Activated CD4-positive, alpha-beta memory T cell treated with anti-CD3 and anti-CD28 coated beads for 36 hours (primary cell): ENCODE measurements around the gene RAD51D. TPM values are rescaled to one million over a fixed set of nuclear protein-coding genes. Genes with fewer than 3 reads are reported as not detected.
"Not testable (repeated sequence)": the region's sequence is repeated elsewhere in the genome, so short reads cannot be mapped to it uniquely, and the experiment has no call there.

ENCODE experiments used
- CTCF ChIA-PET: fragments of 350-600 bp; sonication (Branson Sonifier 250); formaldehyde crosslinking; loops from one replicate; lab custom pipeline; 2021; ENCODE audit warnings: antibody characterized with exemption, inconsistent platforms; lab: Charles Lee
- POLR2A ChIA-PET: fragments of 350-600 bp; sonication (Branson Sonifier 250); formaldehyde crosslinking; loops from one replicate; lab custom pipeline; 2021; ENCODE audit warnings: antibody characterized with exemption; lab: Charles Lee
- DNase-seq: peaks from one replicate; pipeline ENCODE4 v3.0.0-alpha.2; 2020
- H3K27ac Mint-ChIP-seq: one replicate; pipeline ENCODE4 v1.8.0; 2021; ENCODE audit warnings: mixed read lengths
- H3K27me3 Mint-ChIP-seq: one replicate; pipeline ENCODE4 v1.8.0; 2021; ENCODE audit warnings: mixed read lengths
- H3K36me3 Mint-ChIP-seq: one replicate; pipeline ENCODE4 v1.8.0; 2021; ENCODE audit warnings: mixed read lengths
- H3K4me1 Mint-ChIP-seq: one replicate; pipeline ENCODE4 v1.8.0; 2021; ENCODE audit warnings: low read depth, mixed read lengths
- H3K4me3 Mint-ChIP-seq: one replicate; pipeline ENCODE4 v1.8.0; 2021; ENCODE audit warnings: mild to moderate bottlenecking, mixed read lengths
- H3K9me3 Mint-ChIP-seq: one replicate; pipeline ENCODE4 v1.8.0; 2021; ENCODE audit warnings: mixed read lengths
- intact Hi-C: fragments of 100-400 bp; cut with micrococcal nuclease; formaldehyde crosslinking; loops from one replicate; pipeline ENCODE4 v1.15.1; 2023
- total RNA-seq, 2 experiments: library from RNA; stranded (reverse); gene quantifications; one replicate each; pipeline ENCODE4 v1.2.3, GENCODE V29; 2021

RAD51D gene
- total RNA-seq, 2 experiments from 2014 or later: 29.7 to 36.7 TPM

DNA sequence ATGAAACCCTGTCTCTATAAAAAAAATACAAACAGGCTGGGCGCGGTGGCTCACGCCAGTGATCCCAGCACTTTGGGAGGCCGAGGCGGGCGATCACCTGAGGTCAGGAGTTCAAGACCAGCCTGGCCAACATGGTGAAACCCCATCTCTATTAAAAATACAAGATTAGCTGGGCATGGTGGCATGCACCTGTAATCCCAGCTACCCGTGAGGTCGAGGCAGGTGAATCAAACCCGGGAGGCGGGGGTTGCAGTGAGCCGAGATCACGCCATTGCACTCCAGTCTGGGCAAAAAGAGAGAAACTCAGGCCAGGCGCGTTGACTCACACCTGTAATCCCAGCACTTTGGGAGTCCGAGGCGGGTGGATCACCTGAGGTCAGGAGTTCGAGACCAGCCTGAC lies 8.9 kb downstream of the RAD51D start:
- H3K4me3 Mint-ChIP-seq, intact Hi-C loops, DNase-seq, POLR2A ChIA-PET, H3K9me3 Mint-ChIP-seq, H3K27me3 Mint-ChIP-seq, H3K27ac Mint-ChIP-seq: not testable (repeated sequence)
- CTCF ChIA-PET: interaction anchor here (1.0 kb wide), 1 partner anchor 9 kb away, joined by 4 read pairs; the partner anchor contains the start of gene RAD51D
- H3K36me3 Mint-ChIP-seq: peaks cover 22% of the 10 kb centered on the region
- peaks cover 14% of the 10 kb centered on the region for H3K4me1 Mint-ChIP-seq

GRCh38 chr17:35104844-35105450 lies 14.7 kb downstream of the RAD51D start:
- no peak for DNase-seq
- intact Hi-C loops: no loop called here
- Mint-ChIP-seq H3K4me3 (no peak overlapping the region), H3K36me3 (peaks cover 53% of the 10 kb centered on the region), H3K27ac (no peak overlapping the region), H3K27me3 (no peaks in the 10 kb centered on the region), H3K4me1 (peaks cover 8% of the 10 kb centered on the region), H3K9me3 (no peaks in the 10 kb centered on the region)
- ChIA-PET POLR2A (no interaction called here), CTCF (interaction anchor here (0.8 to 1.1 kb wide), 2 partner anchors 14 to 15 kb away, joined by 3 read pairs; partner anchors contain the start of gene RAD51D)

- H3K27me3 Mint-ChIP-seq: no peaks in the 10 kb centered on the region
- CTCF ChIA-PET: interaction anchor here (1.3 to 2.2 kb wide), 2 partner anchors 14 to 15 kb away, joined by 4 to 5 read pairs; no protein-coding TSS in a partner anchor
- no peaks in the 10 kb centered on the region for H3K9me3 Mint-ChIP-seq
- DNase-seq: no peak
- peaks cover 9% of the 10 kb centered on the region for H3K4me1 Mint-ChIP-seq
- H3K36me3 Mint-ChIP-seq: peaks cover 58% of the 10 kb centered on the region
- H3K4me3 Mint-ChIP-seq: no peak overlapping the region
- intact Hi-C loops: no loop called here
- no peak overlapping the region for H3K27ac Mint-ChIP-seq
- POLR2A ChIA-PET: no interaction called here
These were observed 16.4 kb downstream of the RAD51D start for GRCh38 chr17:35103271-35103670.

- Mint-ChIP-seq H3K4me1 (peaks cover 11% of the 10 kb centered on the region), H3K9me3 (no peaks in the 10 kb centered on the region), H3K27ac (peak overlapping the region; percentile 28), H3K4me3 (no peak overlapping the region), H3K36me3 (peaks cover 51% of the 10 kb centered on the region), H3K27me3 (no peaks in the 10 kb centered on the region)
- intact Hi-C loops: no loop called here
- ChIA-PET POLR2A (interaction anchor here (0.5 kb wide), 1 partner anchor 272 kb away, joined by 3 read pairs; no protein-coding TSS in a partner anchor), CTCF (no interaction called here)
- no peak for DNase-seq
These were observed 17.9 kb downstream of the RAD51D start for GRCh38 chr17:35101725-35102124.

DNA sequence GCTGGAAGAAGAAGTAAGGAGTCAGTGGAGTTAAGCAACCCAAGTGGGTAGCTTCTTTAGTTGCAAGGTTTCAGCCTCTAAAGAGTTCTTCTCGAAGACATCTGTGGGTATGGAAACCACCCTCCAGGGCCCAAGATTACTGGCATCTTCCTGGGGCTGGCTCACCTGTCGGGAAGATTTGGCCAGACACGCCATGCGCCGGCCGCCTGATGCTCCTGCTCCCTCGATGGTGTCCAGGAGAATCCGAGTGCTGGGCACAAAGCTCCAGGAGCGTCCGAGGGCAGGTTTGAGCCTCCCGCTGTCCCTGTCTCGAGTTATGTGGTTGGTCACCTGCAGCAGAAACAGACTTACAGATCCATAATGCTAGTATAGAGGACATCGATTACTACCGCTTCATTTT lies 18.6 kb downstream of the RAD51D start:
- peaks cover 44% of the 10 kb centered on the region for H3K36me3 Mint-ChIP-seq
- no peaks in the 10 kb centered on the region for H3K27me3 Mint-ChIP-seq
- H3K27ac Mint-ChIP-seq: no peak overlapping the region
- peaks cover 11% of the 10 kb centered on the region for H3K4me1 Mint-ChIP-seq
- H3K9me3 Mint-ChIP-seq: no peaks in the 10 kb centered on the region
- H3K4me3 Mint-ChIP-seq: no peak overlapping the region
- CTCF ChIA-PET: no interaction called here
- intact Hi-C loops: no loop called here
- POLR2A ChIA-PET: no interaction called here
- DNase-seq: no peak

DNA sequence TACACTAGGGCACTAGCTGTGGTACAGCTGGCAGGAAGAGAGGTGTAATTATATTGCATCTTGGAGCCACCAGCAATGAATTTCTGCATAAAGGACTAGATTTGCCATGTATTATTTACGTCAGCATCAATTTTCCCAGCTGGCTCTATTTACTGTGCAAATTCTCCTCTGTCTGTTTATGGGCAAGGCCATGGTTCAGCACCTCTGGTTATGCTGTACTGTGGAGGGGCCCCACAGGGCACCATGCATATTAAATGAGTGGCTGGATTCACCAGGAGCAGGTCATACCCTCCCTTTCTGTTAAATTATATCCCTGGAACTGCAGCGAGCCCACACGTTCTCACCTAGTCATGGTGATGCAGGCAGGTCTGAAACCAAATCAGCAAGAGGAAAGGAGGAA lies 19.8 kb downstream of the RAD51D start:
- intact Hi-C loops: no loop called here
- peak overlapping the region; percentile 47 for H3K27ac Mint-ChIP-seq

GRCh38 chr17:35097776-35098175 lies 21.9 kb downstream of the RAD51D start:
- no peak for DNase-seq
- Mint-ChIP-seq H3K9me3 (no peaks in the 10 kb centered on the region), H3K4me3 (no peak overlapping the region), H3K27me3 (no peaks in the 10 kb centered on the region), H3K4me1 (peaks cover 15% of the 10 kb centered on the region), H3K27ac (no peak overlapping the region), H3K36me3 (peaks cover 28% of the 10 kb centered on the region)
- POLR2A ChIA-PET: interaction anchor here (1.8 kb wide), 1 partner anchor 21 kb away, joined by 3 read pairs; no protein-coding TSS in a partner anchor
- intact Hi-C loops: no loop called here
- CTCF ChIA-PET: interaction anchor here (0.8 to 1.5 kb wide), 4 partner anchors 8 to 106 kb away, joined by 3 to 6 read pairs (median 4); partner anchors contain the start of gene RAD51D

More for the DNA sequence above, 19.8 kb downstream of the RAD51D start:
- Mint-ChIP-seq H3K27me3 (no peaks in the 10 kb centered on the region), H3K36me3 (peaks cover 33% of the 10 kb centered on the region), H3K9me3 (no peaks in the 10 kb centered on the region), H3K4me3 (no peak overlapping the region), H3K4me1 (peaks cover 13% of the 10 kb centered on the region)
- ChIA-PET POLR2A (no interaction called here), CTCF (no interaction called here)
- DNase-seq: no peak

- H3K4me3 Mint-ChIP-seq: no peak overlapping the region
- no peak for DNase-seq
- H3K4me1 Mint-ChIP-seq: peaks cover 15% of the 10 kb centered on the region
- no peaks in the 10 kb centered on the region for H3K27me3 Mint-ChIP-seq
- CTCF ChIA-PET: interaction anchor here (0.7 to 1.1 kb wide), 3 partner anchors 24 to 96 kb away, joined by 3 to 5 read pairs (median 4); no protein-coding TSS in a partner anchor
- H3K27ac Mint-ChIP-seq: no peak overlapping the region
- peaks cover 14% of the 10 kb centered on the region for H3K36me3 Mint-ChIP-seq
- POLR2A ChIA-PET: no interaction called here
- no peaks in the 10 kb centered on the region for H3K9me3 Mint-ChIP-seq
- intact Hi-C loops: no loop called here
These were observed 23.9 kb downstream of the RAD51D start for GRCh38 chr17:35095741-35096140.

DNA sequence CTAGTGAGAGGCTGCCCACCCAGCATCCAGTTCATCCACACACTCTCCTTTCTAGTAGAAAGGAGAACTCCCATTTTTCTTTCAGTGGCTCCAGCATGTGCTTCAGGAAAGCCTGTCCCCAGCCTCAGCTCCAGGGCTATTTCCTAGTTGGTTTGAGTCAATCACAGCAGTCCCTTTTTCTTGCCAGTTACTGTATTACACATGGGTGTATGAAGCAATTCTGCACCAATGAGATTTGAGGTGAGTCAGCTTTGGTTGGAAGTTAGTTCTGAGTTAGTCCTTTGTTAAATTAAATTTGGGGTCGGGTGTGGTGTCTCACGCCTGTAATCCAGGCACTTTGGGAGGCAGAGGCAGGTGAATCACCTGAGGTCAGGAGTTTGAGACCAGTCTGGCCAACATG lies 24.8 kb downstream of the RAD51D start:
- H3K4me1 Mint-ChIP-seq: peaks cover 13% of the 10 kb centered on the region
- CTCF ChIA-PET: interaction anchor here (0.9 to 2.7 kb wide), 2 partner anchors 25 to 653 kb away, joined by 3 to 10 read pairs; partner anchors contain the start of gene RAD51D
- no peak for DNase-seq
- H3K27ac Mint-ChIP-seq: no peak overlapping the region
- H3K27me3 Mint-ChIP-seq: no peaks in the 10 kb centered on the region
- no peaks in the 10 kb centered on the region for H3K9me3 Mint-ChIP-seq
- no peak overlapping the region for H3K4me3 Mint-ChIP-seq
- POLR2A ChIA-PET: no interaction called here
- peaks cover 5% of the 10 kb centered on the region for H3K36me3 Mint-ChIP-seq
- intact Hi-C loops: no loop called here

DNA sequence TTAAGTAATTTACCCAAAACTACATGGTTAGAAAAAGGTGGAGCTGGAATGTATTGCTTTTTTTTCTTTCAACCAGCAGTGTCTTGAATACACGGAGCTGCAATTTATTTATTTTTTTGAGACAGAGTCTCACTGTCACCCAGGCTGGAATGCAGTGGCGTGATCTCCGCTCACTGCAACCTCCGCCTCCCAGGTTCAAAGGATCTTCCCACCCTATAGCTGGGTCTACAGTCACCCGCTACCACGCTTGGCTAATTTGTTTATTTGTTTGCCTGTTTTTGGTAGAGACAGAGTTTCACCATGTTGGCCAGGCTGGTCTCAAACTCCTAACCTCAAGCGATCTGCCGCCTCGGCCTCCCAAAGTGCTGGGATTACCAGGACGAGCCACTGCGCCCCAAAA lies 29.0 kb downstream of the RAD51D start:
- intact Hi-C loops, H3K9me3 Mint-ChIP-seq, H3K36me3 Mint-ChIP-seq, H3K4me3 Mint-ChIP-seq, DNase-seq, H3K27me3 Mint-ChIP-seq: not testable (repeated sequence)
- POLR2A ChIA-PET: interaction anchor here (0.7 to 2.2 kb wide), 3 partner anchors 27 to 80 kb away, joined by 3 to 9 read pairs (median 3); partner anchors contain the start of gene RFFL
- Mint-ChIP-seq H3K4me1 (peaks cover 37% of the 10 kb centered on the region), H3K27ac (peak overlapping the region; percentile 49)
- CTCF ChIA-PET: interaction anchor here (1.3 to 3.7 kb wide), 10 partner anchors 12 to 549 kb away, joined by 3 to 43 read pairs (median 7); partner anchors contain the start of gene RAD51D

DNA sequence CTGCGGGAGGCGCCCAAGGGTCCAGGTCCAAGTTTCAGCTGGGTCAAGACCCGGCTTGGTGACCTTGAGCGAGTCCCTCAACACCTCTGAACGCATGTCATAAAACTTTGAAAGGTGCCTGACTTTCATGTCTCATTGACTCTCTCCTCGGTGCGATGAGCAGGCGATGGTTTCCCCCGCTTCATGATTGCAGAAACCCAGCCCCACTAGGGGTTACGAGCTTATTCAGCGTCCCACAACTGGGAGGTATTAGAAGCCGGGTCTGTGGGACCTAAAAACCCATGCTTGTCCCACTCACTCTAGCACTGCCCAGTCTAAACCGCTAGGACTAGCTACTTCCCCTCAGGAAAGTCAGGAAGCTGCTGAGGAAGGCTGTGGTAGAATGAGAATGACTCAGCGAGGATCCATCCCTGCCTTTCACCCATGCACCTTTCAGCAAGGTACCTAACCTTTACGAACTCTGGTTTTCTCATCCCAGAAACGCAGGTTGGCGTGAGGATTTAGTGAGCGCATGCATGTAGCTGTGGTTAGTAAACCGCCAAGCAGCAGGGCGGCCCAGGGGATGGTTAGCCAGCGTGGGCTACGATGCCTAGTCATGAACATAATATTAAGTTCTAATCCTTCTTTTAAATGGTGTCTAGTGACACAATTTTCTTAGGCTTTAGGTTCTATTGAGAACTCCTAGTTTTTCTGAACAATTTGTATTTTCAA lies 29.9 kb downstream of the RAD51D start:
- DNase-seq: peak; percentile 71
- peaks cover 43% of the 10 kb centered on the region for H3K4me1 Mint-ChIP-seq
- no peaks in the 10 kb centered on the region for H3K9me3 Mint-ChIP-seq
- H3K36me3 Mint-ChIP-seq: peaks cover 3% of the 10 kb centered on the region
- peak overlapping the region; percentile 75 for H3K4me3 Mint-ChIP-seq
- intact Hi-C loops: loop anchor here (1.0 to 2.0 kb wide), 8 partner anchors 16 to 153 kb away; partner anchors contain the start of genes LIG3, RAD51D and SLFN5
- H3K27ac Mint-ChIP-seq: peak overlapping the region; percentile 94
- ChIA-PET POLR2A (interaction anchor here (0.9 to 2.2 kb wide), 8 partner anchors 26 to 719 kb away, joined by 3 to 24 read pairs (median 5); partner anchors contain the start of genes FNDC8, RFFL and TAF15), CTCF (interaction anchor here (0.7 to 3.7 kb wide), 32 partner anchors 9 to 548 kb away, joined by 3 to 43 read pairs (median 5); partner anchors contain the start of genes RAD51D and RFFL)
- no peaks in the 10 kb centered on the region for H3K27me3 Mint-ChIP-seq
